Suprapubic skin (tissue), 4 donors: ENCODE measurements around the gene DTYMK.

Source experiments
- CTCF ChIP-seq, 2 donors: fragments of 200-600 bp in 1 of 2; fragments of 450-650 bp in 1 of 2; sonication (generic) in 1 of 2; IDR thresholded peaks; one replicate each; pipeline ENCODE4 v1.5.1; 2016 to 2019; ENCODE audit warnings: antibody characterized with exemption in 2 of 2, mild to moderate bottlenecking in 1 of 2, moderate library complexity in 1 of 2
- EP300 ChIP-seq: sonication (generic); formaldehyde crosslinking; IDR thresholded peaks from one replicate; pipeline ENCODE4 v1.6.1; 2017; ENCODE audit warnings: antibody characterized with exemption
- POLR2A ChIP-seq, 2 donors: fragments of 450-650 bp; IDR thresholded peaks; one replicate each; pipeline ENCODE4 v1.6.1; 2017; ENCODE audit warnings: antibody characterized with exemption in 2 of 2, mild to moderate bottlenecking in 2 of 2, moderate library complexity in 2 of 2
- POLR2AphosphoS5 ChIP-seq, 3 donors: sonication (generic); formaldehyde crosslinking; IDR thresholded peaks; one replicate each; pipeline ENCODE4 v1.6.1; 2017; ENCODE audit warnings: antibody characterized with exemption in 3 of 3

DNA sequence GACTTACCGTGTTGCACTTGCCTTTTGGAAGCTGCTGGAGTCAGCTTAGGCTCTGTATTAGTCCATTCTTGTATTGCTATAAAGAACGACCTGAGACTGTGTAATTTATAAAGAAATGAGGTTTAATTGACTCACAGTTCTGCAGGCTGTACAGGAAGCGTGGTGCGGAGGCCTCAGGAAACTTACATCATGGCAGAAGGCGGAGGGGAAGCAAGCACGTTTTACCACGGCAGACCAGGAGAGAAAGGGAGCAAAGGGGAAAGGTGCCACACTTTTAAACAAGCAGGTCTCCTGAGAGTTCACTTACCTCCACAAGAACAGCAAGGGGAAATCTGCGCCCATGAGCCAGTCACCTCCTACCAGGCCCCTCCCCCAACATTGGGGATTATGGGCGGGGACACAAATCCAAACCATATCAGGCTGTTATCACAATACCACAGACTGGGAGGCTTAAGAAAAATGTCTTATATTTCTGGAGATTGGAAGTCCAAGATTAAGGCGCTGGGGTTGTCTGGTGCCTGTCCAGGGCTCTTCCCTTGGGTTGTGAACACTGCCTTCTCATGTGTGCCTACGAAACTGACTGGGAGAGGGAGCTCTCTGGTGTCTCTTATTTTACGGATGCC, 44.2 kb upstream of the DTYMK start:
- TF ChIP-seq CTCF (IDR thresholded peaks at IDR 0.05) (no peak), EP300 (no peak), POLR2A (IDR thresholded peaks at IDR 0.05) (no peak), POLR2AphosphoS5 (IDR thresholded peaks at IDR 0.05) (no peak)
